C4-2B (cell line): ENCODE results near the gene DIS3L2.

ENCODE experiments used
- H3K27ac ChIP-seq: fragments of 450-650 bp; 2 replicates; pipeline ENCODE4 v1.5.1; 2017
- ZFX ChIP-seq: fragments of 450-650 bp; IDR thresholded peaks from 2 replicates; pipeline ENCODE4 v1.6.1; 2017
- TF ChIP-seq, protein P1 (sequence below): fragments of 450-650 bp; conservative IDR thresholded peaks from 2 replicates; pipeline ENCODE4 v1.5.1; 2017; ENCODE audit warnings: mild to moderate bottlenecking

DIS3L2 gene

DNA sequence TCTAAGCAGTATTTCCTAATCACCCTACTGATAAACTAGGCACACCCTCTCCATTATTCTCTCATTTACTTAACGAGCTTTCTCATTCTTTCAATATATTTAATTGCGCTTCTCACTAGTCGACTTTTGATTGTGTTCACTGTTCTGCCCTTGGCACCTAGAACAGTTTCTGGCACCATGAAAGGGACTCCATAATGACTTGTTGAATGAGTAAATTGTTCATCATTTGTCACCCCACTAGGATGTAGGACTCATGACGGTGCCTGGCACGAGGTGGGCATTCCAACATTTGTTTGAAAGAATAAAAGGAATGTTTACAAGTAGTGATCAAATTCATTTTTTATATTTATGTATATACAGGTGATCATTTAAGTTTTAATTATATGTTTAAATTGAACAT, 123.7 kb downstream of the DIS3L2 start:
- H3K27ac ChIP-seq: no peak overlapping the region
- no peak for TF ChIP-seq ZFX
- TF ChIP-seq, protein P1, sequence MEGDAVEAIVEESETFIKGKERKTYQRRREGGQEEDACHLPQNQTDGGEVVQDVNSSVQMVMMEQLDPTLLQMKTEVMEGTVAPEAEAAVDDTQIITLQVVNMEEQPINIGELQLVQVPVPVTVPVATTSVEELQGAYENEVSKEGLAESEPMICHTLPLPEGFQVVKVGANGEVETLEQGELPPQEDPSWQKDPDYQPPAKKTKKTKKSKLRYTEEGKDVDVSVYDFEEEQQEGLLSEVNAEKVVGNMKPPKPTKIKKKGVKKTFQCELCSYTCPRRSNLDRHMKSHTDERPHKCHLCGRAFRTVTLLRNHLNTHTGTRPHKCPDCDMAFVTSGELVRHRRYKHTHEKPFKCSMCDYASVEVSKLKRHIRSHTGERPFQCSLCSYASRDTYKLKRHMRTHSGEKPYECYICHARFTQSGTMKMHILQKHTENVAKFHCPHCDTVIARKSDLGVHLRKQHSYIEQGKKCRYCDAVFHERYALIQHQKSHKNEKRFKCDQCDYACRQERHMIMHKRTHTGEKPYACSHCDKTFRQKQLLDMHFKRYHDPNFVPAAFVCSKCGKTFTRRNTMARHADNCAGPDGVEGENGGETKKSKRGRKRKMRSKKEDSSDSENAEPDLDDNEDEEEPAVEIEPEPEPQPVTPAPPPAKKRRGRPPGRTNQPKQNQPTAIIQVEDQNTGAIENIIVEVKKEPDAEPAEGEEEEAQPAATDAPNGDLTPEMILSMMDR: no peak

DNA sequence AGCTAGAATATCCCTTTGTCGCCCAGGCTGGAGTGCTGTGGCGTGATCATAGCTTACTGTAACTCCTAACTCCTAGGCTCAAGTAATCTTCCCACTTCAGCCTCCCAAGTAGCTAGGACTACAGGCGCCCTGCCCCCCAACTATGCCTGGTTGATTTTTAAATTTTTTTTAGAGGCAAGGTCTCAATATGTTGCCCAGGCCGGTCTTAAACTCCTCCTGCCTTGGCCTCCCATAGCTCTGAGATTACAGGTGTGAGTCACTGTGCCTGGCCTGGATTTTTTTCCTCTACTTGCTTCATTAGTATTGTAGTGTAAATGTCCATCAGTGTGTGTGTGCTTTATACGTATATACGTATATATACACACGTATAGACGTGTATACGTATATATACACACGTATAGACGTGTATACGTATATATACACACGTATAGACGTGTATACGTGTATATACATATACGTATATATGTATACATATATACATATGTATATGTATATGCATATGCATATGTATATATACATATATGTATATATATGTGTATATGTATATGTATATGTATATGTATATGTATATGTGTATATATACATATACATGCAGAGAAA, 124.4 kb downstream of the DIS3L2 start:
- H3K27ac ChIP-seq: no peak overlapping the region
- TF ChIP-seq, protein P1: no peak
- no peak for TF ChIP-seq ZFX

DNA sequence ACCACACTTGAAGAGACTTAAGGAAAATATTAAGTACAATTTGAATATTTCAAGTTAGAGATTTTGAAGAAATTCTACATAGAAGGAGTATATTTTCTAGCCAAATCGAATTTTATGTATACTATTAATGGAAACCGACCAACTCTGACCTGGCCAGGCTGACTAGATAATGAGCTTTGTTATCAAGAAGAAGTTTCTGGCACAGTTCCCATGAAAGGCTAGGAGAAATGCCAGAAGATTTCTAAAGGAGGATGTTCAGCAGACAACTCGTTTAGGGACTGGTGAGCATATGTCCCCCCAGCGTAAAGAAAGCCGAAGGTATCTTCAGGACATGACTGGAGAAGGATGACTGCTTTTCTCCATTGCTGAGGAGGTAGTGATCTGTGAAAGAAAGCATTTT, 127.3 kb downstream of the DIS3L2 start:
- no peak for TF ChIP-seq ZFX
- TF ChIP-seq, protein P1: no peak
- H3K27ac ChIP-seq: no peak overlapping the region

DNA sequence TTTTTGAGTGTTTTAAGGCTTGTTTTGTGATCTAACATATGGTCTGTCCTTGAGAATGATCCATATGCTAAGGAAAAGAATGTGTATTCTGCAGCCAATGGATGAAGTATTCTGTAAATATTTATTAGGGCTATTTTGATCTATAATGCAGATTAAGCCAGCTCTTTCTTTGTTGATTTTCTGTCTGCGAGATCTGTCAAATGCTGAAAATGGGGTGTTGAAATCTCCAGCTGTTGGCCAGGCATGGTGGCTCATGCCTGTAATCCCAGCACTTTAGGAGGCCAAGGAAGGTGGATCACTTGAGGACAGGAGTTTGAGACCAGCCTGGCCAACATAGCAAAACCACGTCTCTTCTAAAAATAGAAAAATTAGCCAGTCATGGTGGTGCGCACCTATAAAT, 132.7 kb downstream of the DIS3L2 start:
- TF ChIP-seq, protein P1: no peak
- no peak for TF ChIP-seq ZFX
- no peak overlapping the region for H3K27ac ChIP-seq

DNA sequence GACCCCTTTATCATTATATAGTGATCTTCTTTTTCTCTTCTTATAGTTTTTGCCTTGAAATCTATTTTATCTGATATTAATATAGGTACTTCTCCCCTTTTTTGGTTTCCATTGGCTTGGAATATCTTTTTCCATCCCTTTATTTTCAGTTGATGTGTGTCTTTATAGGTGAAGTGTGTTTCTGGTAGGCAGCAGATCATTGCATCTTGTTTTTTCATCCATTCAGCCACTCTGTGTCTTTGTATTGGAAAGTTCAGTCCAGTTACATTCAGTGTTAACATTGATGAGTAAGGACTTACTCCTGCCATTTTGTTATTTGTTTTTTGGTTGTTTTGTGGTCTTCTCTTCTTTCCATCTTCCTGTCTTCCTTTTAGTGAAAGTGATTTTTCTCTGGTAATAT, 133.4 kb downstream of the DIS3L2 start:
- H3K27ac ChIP-seq: no peak overlapping the region

DNA sequence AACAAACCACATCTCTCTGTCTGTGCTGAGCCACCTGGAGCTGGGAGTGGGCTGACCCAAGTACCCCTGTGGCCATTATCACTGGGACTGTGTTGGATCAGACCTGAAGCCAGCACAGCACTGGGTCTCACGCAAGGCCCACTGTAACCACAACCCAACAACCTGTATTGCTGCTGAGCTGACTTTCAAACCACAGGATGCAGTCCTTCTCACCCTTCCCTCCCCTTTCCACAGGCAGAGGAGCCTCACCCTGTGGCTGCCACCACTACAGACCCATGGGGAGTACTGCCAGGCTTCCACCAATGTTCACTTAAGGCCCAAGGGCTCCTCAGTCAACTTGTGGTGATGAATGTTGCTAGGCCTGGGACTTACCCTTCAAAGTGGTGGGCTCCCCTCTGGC, 135.7 kb downstream of the DIS3L2 start:
- TF ChIP-seq, protein P1: no peak
- no peak overlapping the region for H3K27ac ChIP-seq

More for the DNA sequence above, 133.4 kb downstream of the DIS3L2 start:
- TF ChIP-seq, protein P1: no peak
- no peak for TF ChIP-seq ZFX

DNA sequence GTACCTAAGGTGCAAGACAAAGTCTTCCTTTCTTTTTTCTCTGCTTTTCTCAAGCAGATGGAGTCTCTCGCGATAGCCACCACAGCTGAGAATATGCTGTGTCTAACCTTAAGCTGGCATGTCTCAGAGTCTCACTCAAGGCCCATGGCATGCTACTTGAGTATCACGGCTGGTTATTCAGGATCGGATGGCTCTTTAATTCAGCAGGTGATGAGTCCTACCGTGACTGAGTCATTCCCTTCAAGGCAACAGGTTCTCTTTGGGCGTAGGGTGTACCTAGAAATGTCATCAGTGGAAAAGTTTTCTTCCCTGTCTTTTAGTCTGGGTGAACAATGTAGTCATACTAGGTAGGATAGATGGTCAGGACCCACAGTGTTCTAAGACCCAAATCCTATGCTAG, 136.2 kb downstream of the DIS3L2 start:
- TF ChIP-seq, protein P1: no peak
- no peak for TF ChIP-seq ZFX

More for the DNA sequence above, 136.2 kb downstream of the DIS3L2 start:
- no peak overlapping the region for H3K27ac ChIP-seq
